ENCODE data around the gene CLCNKA.
"Not testable (repeated sequence)": the region's sequence is repeated elsewhere in the genome, so short reads cannot be mapped to it uniquely, and the experiment has no call there.

CLCNKA gene

DNA sequence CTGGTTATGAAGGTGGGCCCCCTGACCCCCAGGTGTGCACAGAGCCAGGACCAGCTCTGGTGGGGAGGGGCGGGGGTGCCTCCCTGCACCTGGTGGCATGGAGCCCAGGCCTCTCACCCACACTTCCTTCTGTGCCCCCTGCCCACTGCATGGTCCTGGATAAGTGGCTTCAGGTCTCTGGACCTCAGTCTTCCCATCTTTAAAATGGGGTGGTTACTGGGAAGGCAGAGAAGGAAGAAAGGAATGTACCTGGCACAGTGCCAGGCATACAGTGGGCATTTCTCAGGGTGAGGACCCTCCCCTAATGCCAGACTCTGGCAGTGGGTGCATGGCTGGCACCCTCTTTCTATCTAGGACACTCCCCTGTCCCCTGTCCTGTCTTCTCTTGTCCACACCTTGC is 7.5 kb downstream of the CLCNKA start:
- H3K79me2 ChIP-seq = no peaks in the 10 kb centered on the region
- TF ChIP-seq, protein P1, sequence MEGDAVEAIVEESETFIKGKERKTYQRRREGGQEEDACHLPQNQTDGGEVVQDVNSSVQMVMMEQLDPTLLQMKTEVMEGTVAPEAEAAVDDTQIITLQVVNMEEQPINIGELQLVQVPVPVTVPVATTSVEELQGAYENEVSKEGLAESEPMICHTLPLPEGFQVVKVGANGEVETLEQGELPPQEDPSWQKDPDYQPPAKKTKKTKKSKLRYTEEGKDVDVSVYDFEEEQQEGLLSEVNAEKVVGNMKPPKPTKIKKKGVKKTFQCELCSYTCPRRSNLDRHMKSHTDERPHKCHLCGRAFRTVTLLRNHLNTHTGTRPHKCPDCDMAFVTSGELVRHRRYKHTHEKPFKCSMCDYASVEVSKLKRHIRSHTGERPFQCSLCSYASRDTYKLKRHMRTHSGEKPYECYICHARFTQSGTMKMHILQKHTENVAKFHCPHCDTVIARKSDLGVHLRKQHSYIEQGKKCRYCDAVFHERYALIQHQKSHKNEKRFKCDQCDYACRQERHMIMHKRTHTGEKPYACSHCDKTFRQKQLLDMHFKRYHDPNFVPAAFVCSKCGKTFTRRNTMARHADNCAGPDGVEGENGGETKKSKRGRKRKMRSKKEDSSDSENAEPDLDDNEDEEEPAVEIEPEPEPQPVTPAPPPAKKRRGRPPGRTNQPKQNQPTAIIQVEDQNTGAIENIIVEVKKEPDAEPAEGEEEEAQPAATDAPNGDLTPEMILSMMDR (IDR thresholded peaks at IDR 0.05) = no peak
- no peaks in the 10 kb centered on the region for H3K27me3 ChIP-seq (ENCODE audit: control insufficient read depth, insufficient read depth, low read length)
- H3K9ac ChIP-seq = no peak overlapping the region
- H3K4me1 ChIP-seq = peaks cover 4% of the 10 kb centered on the region
- H3K36me3 ChIP-seq (ENCODE audit: control insufficient read depth, insufficient read depth, low read length) = no peaks in the 10 kb centered on the region
- no peaks in the 10 kb centered on the region for H3K9me3 ChIP-seq (ENCODE audit: control insufficient read depth, low read length)
- no peak overlapping the region for H2AFZ ChIP-seq
- no peak overlapping the region for H3K4me2 ChIP-seq (ENCODE audit: low read length)
- no peak overlapping the region for H3K4me3 ChIP-seq (ENCODE audit: low read depth, low read length)
- H3K27ac ChIP-seq = no peak overlapping the region

DNA sequence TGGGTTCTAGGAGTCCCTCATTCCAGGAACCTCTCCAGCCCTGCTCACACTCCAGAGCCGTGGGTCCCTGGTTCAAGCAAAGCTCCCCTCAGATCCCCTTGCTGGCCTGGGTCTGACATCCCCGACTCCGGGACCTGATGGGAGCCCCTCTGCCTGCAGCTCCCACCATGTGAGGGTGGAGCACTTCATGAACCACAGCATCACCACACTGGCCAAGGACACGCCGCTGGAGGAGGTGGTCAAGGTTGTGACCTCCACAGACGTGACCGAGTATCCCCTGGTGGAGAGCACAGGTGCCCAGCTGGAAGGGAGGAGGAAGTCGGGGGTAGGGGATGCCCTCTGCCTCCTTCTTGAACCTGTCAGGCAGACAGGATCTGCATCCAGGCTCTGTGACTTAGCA is 9.7 kb downstream of the CLCNKA start:
- Histone ChIP-seq H3K79me2 (no peaks in the 10 kb centered on the region), H3K4me3 (ENCODE audit: low read depth, low read length) (no peak overlapping the region), H3K9me3 (ENCODE audit: control insufficient read depth, low read length) (no peaks in the 10 kb centered on the region), H2AFZ (no peak overlapping the region), H3K4me2 (ENCODE audit: low read length) (no peak overlapping the region), H3K36me3 (ENCODE audit: control insufficient read depth, insufficient read depth, low read length) (no peaks in the 10 kb centered on the region), H3K27me3 (ENCODE audit: control insufficient read depth, insufficient read depth, low read length) (no peaks in the 10 kb centered on the region), H3K9ac (no peak overlapping the region), H3K27ac (no peak overlapping the region), H3K4me1 (peaks cover 4% of the 10 kb centered on the region)
- TF ChIP-seq, protein P1 (IDR thresholded peaks at IDR 0.05) = no peak

DNA sequence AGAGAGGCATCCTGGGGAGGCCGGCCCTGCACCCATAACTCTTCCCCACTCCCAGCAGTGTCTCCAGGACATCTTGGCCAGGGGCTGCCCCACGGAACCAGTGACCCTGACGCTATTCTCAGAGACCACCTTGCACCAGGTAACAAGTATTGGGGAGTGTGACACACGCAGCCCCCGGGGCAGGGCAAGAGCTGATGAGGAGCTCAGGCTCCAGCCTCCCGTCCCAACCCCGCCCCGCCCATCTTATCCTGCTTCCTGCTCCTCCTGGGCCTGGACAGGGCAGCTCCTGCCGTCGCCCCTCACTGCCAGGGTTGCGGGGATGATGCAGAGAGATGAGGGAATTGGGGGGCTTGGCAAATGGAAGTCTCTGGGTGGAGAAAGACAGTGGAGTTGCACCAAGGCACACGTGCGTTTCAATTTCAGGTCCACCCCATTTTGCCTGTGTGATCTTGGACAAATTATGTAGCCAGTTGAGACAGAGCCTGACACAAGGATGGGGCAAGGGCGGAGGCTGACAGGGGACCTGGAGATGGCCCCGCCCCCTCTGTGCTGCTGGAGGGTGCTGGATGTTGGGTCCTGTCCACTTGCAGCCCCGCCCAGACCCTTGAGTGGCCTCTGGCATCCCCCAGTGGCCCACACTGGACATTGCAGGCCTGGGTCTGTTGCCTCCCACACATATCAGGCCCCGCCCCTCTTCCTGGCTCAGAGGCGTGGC is 10.7 kb downstream of the CLCNKA start:
- no peaks in the 10 kb centered on the region for H3K9me3 ChIP-seq (ENCODE audit: control insufficient read depth, low read length)
- H3K9ac ChIP-seq = no peak overlapping the region
- no peaks in the 10 kb centered on the region for H3K36me3 ChIP-seq (ENCODE audit: control insufficient read depth, insufficient read depth, low read length)
- no peak overlapping the region for H3K4me3 ChIP-seq (ENCODE audit: low read depth, low read length)
- no peaks in the 10 kb centered on the region for H3K4me1 ChIP-seq
- TF ChIP-seq, protein P1 (IDR thresholded peaks at IDR 0.05) = peak; percentile 85
- no peak overlapping the region for H2AFZ ChIP-seq
- no peaks in the 10 kb centered on the region for H3K27me3 ChIP-seq (ENCODE audit: control insufficient read depth, insufficient read depth, low read length)
- H3K79me2 ChIP-seq = no peaks in the 10 kb centered on the region
- no peak overlapping the region for H3K4me2 ChIP-seq (ENCODE audit: low read length)
- H3K27ac ChIP-seq = no peak overlapping the region

DNA sequence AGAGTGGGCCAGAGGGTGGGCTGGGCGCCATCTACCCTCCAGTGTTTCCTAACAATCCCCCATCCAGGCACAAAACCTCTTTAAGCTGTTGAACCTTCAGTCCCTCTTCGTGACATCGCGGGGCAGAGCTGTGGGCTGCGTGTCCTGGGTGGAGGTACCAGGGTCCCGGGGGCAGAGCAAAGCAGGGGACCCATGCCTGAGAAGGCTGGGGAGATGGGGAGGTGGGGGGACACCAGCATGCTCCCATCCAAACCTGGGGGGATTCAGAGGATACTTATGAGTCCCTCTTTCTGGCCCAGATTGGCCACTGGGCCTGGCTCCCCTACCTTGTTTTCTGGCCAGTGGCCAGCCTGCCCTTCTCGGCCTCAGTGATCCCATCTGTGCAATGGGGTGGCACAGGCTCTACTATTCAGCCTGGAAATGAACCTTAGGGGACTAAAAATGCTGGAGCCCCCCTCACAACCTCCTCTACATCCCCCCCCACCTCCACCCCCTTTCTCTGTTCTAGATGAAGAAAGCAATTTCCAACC is 11.3 kb downstream of the CLCNKA start:
- H3K27ac ChIP-seq; H3K36me3 ChIP-seq (ENCODE audit: control insufficient read depth, insufficient read depth, low read length); H3K9me3 ChIP-seq (ENCODE audit: control insufficient read depth, low read length); H3K79me2 ChIP-seq; H3K9ac ChIP-seq; H3K4me1 ChIP-seq; H3K4me3 ChIP-seq (ENCODE audit: low read depth, low read length); H2AFZ ChIP-seq; H3K27me3 ChIP-seq (ENCODE audit: control insufficient read depth, insufficient read depth, low read length); H3K4me2 ChIP-seq (ENCODE audit: low read length): not testable (repeated sequence)

DNA sequence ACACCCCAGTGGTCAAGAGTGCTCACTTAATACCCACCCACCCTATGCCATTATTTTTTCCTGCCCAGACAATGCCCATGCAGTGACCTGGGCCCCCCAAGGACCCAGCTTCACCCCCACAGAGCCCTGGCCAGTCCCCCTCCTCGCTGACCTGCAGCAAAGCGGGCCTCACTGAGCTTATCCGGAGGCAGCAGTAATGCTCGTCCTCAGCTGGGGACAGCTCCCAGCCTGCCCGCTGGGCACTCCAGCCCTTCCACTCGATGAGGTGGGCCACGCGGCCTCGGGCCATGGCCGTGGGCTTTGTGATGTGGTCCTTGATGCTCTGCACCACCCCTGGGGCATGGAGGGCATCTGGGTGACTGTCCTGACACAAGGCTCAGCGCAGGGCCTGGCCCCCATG is 14.6 kb downstream of the CLCNKA start:
- H3K9ac ChIP-seq; H3K36me3 ChIP-seq (ENCODE audit: control insufficient read depth, insufficient read depth, low read length); H3K4me3 ChIP-seq (ENCODE audit: low read depth, low read length); H3K27ac ChIP-seq; H3K79me2 ChIP-seq; H2AFZ ChIP-seq; H3K27me3 ChIP-seq (ENCODE audit: control insufficient read depth, insufficient read depth, low read length); H3K4me2 ChIP-seq (ENCODE audit: low read length); H3K4me1 ChIP-seq; H3K9me3 ChIP-seq (ENCODE audit: control insufficient read depth, low read length): not testable (repeated sequence)

DNA sequence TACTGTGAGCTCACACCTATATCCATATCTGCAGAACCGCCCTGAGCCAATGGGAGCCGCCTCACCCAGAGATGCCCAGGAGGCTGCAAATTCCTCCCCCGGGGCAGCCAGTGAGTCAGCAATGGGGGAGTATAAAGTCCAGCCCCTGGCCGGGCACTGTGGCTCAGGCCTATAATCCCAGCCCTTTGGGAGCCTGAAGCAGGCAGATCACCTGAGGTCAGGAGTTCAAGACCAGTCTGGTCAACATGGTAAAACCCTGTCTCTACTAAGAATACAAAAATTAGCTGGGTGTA is 16.7 kb downstream of the CLCNKA start:
- Histone ChIP-seq H3K27ac (no peak overlapping the region), H3K4me2 (ENCODE audit: low read length) (no peak overlapping the region), H3K4me3 (ENCODE audit: low read depth, low read length) (no peak overlapping the region), H3K9ac (no peak overlapping the region), H3K9me3 (ENCODE audit: control insufficient read depth, low read length) (no peaks in the 10 kb centered on the region), H2AFZ (no peak overlapping the region), H3K27me3 (ENCODE audit: control insufficient read depth, insufficient read depth, low read length) (no peaks in the 10 kb centered on the region), H3K79me2 (no peaks in the 10 kb centered on the region), H3K36me3 (ENCODE audit: control insufficient read depth, insufficient read depth, low read length) (no peaks in the 10 kb centered on the region), H3K4me1 (no peaks in the 10 kb centered on the region)
- TF ChIP-seq, protein P1 (IDR thresholded peaks at IDR 0.05) = no peak

DNA sequence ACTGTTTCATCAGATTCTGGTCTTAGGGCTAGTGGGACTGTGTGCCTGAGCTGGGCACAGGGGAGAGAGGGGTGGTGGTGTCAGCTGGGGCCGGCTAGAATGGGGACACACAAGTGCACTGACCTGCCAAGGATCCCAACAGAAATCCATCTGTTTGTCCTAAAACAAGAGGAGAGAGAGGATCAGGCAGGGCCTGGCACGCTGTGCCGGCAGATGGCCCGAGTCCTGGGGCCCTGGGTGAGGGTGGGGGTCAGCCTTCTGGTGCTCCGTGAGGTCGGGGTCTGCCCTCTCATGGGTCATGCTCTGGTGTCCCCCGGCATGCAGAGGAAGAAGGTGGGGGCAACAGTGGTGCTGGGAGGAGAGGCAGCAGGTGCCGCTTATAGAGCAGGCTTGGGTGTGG is 18.0 kb downstream of the CLCNKA start:
- H2AFZ ChIP-seq; H3K27ac ChIP-seq; H3K27me3 ChIP-seq (ENCODE audit: control insufficient read depth, insufficient read depth, low read length); H3K79me2 ChIP-seq; H3K4me2 ChIP-seq (ENCODE audit: low read length); H3K4me3 ChIP-seq (ENCODE audit: low read depth, low read length); H3K4me1 ChIP-seq; H3K9me3 ChIP-seq (ENCODE audit: control insufficient read depth, low read length); H3K9ac ChIP-seq; H3K36me3 ChIP-seq (ENCODE audit: control insufficient read depth, insufficient read depth, low read length): not testable (repeated sequence)

Data from parathyroid adenoma (tissue), 2 donors.